Astrocyte (in vitro differentiated cells and primary cell): ENCODE results near the gene MYO15B. TPM values are rescaled to one million over a fixed set of nuclear protein-coding genes. Genes with fewer than 3 reads are reported as not detected.

Experiments used
- DNase-seq: peaks from one replicate; pipeline ENCODE4 v3.0.0-alpha.2; 2010; ENCODE audit warnings: low read depth
- FAIRE-seq: peaks from 2 replicates; lab custom pipeline; 2011; peaks lifted over from hg19 to GRCh38; lab: Jason Lieb, UNC
- H2AFZ ChIP-seq: 2 replicates; pipeline ENCODE4 v1.6.0; 2012; ENCODE audit warnings: low read depth, low read length, inconsistent platforms
- H3K27ac ChIP-seq: 2 replicates; pipeline ENCODE4 v1.5.1; 2011; ENCODE audit warnings: low read depth, low read length, inconsistent platforms
- H3K27me3 ChIP-seq: 2 replicates; pipeline ENCODE4 v1.6.0; 2011; ENCODE audit warnings: low read length, inconsistent platforms; ENCODE audit not compliant: insufficient read depth
- H3K36me3 ChIP-seq: 2 replicates; pipeline ENCODE4 v1.5.1; 2011; ENCODE audit warnings: low read length, inconsistent platforms; ENCODE audit not compliant: insufficient read depth
- H3K4me1 ChIP-seq: 2 replicates; pipeline ENCODE4 v1.5.1; 2011; ENCODE audit warnings: low read length, inconsistent platforms; ENCODE audit not compliant: insufficient read depth
- H3K4me2 ChIP-seq: 2 replicates; pipeline ENCODE4 v1.6.0; 2012; ENCODE audit warnings: low read length, inconsistent platforms
- H3K4me3 ChIP-seq: 2 replicates; pipeline ENCODE4 v1.5.1; 2011; ENCODE audit warnings: low read depth, mild to moderate bottlenecking, low read length, inconsistent platforms; ENCODE audit not compliant: insufficient read depth
- H3K79me2 ChIP-seq: 2 replicates; pipeline ENCODE4 v1.6.0; 2012; ENCODE audit warnings: mild to moderate bottlenecking, low read length, inconsistent platforms; ENCODE audit not compliant: insufficient read depth
- H3K9ac ChIP-seq: 2 replicates; pipeline ENCODE4 v1.6.0; 2012; ENCODE audit warnings: mild to moderate bottlenecking, low read length, inconsistent platforms
- H3K9me3 ChIP-seq: 2 replicates; pipeline ENCODE4 v1.5.1; 2012; ENCODE audit warnings: low read depth, mild to moderate bottlenecking, low read length, inconsistent platforms; ENCODE audit not compliant: insufficient read depth
- H4K20me1 ChIP-seq: 2 replicates; pipeline ENCODE4 v1.6.0; 2012; ENCODE audit warnings: low read length, inconsistent platforms; ENCODE audit not compliant: insufficient read depth
- H3K27ac Mint-ChIP-seq: one replicate; pipeline ENCODE4 v1.8.0; 2021; ENCODE audit warnings: mild to moderate bottlenecking, mixed read lengths; ENCODE audit not compliant: unreplicated experiment
- H3K27me3 Mint-ChIP-seq: one replicate; pipeline ENCODE4 v1.8.0; 2021; ENCODE audit warnings: low read depth, mixed read lengths; ENCODE audit not compliant: unreplicated experiment
- H3K36me3 Mint-ChIP-seq: one replicate; pipeline ENCODE4 v1.8.0; 2021; ENCODE audit warnings: low read depth, mixed read lengths; ENCODE audit not compliant: unreplicated experiment
- H3K4me1 Mint-ChIP-seq: one replicate; pipeline ENCODE4 v1.8.0; 2021; ENCODE audit warnings: low read depth, mixed read lengths; ENCODE audit not compliant: unreplicated experiment
- H3K4me3 Mint-ChIP-seq: one replicate; pipeline ENCODE4 v1.8.0; 2021; ENCODE audit warnings: mild to moderate bottlenecking, moderate library complexity, mixed read lengths; ENCODE audit not compliant: unreplicated experiment
- H3K9me3 Mint-ChIP-seq: one replicate; pipeline ENCODE4 v1.8.0; 2021; ENCODE audit warnings: mild to moderate bottlenecking, mixed read lengths; ENCODE audit not compliant: unreplicated experiment
- EZH2 ChIP-seq: IDR thresholded peaks from 2 replicates; pipeline ENCODE4 v1.6.1; 2012; ENCODE audit warnings: mild to moderate bottlenecking, low read length, inconsistent platforms; ENCODE audit not compliant: insufficient read depth
- total RNA-seq: library from RNA; stranded (reverse); gene quantifications from 2 replicates; pipeline ENCODE4 v1.2.1, GENCODE V29; 2021
- TF ChIP-seq, protein P1 (sequence below): IDR thresholded peaks from 2 replicates; pipeline ENCODE4 v1.5.1; 2011; ENCODE audit warnings: low read depth, mild to moderate bottlenecking, inconsistent platforms, low read length, moderate library complexity; ENCODE audit not compliant: insufficient read depth

MYO15B gene
- total RNA-seq, 1 donor from 2014 or later, result 3.5 TPM

- H3K4me1 Mint-ChIP-seq, result peaks cover 1% of the 10 kb centered on the region
- no peak overlapping the region for H2AFZ ChIP-seq
- no peaks in the 10 kb centered on the region for H3K36me3 ChIP-seq
Observed at GRCh38 chr17:75570772-75571171, 16.8 kb upstream of the MYO15B start.

GRCh38 chr17:75571197-75571884 is 16.3 kb upstream of the MYO15B start:
- Mint-ChIP-seq H3K36me3 (peaks cover 2% of the 10 kb centered on the region), H3K4me3 (no peak overlapping the region), H3K9me3 (no peaks in the 10 kb centered on the region), H3K27me3 (peaks cover 9% of the 10 kb centered on the region), H3K4me1 (peaks cover 1% of the 10 kb centered on the region), H3K27ac (no peak overlapping the region)
- Histone ChIP-seq H3K9me3 (no peaks in the 10 kb centered on the region), H3K79me2 (no peaks in the 10 kb centered on the region), H3K4me2 (no peak overlapping the region), H3K27me3 (no peaks in the 10 kb centered on the region), H3K9ac (no peak overlapping the region), H3K4me1 (no peaks in the 10 kb centered on the region), H3K4me3 (no peak overlapping the region), H3K36me3 (no peaks in the 10 kb centered on the region), H2AFZ (peak overlapping the region; percentile 47), H3K27ac (no peak overlapping the region), H4K20me1 (no peaks in the 10 kb centered on the region)
- TF ChIP-seq, protein P1, sequence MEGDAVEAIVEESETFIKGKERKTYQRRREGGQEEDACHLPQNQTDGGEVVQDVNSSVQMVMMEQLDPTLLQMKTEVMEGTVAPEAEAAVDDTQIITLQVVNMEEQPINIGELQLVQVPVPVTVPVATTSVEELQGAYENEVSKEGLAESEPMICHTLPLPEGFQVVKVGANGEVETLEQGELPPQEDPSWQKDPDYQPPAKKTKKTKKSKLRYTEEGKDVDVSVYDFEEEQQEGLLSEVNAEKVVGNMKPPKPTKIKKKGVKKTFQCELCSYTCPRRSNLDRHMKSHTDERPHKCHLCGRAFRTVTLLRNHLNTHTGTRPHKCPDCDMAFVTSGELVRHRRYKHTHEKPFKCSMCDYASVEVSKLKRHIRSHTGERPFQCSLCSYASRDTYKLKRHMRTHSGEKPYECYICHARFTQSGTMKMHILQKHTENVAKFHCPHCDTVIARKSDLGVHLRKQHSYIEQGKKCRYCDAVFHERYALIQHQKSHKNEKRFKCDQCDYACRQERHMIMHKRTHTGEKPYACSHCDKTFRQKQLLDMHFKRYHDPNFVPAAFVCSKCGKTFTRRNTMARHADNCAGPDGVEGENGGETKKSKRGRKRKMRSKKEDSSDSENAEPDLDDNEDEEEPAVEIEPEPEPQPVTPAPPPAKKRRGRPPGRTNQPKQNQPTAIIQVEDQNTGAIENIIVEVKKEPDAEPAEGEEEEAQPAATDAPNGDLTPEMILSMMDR, result no peak
- TF ChIP-seq EZH2, result no peak
- no peak for DNase-seq
- FAIRE-seq, result no peak

More at GRCh38 chr17:75570772-75571171, 16.8 kb upstream of the MYO15B start:
- H3K27ac Mint-ChIP-seq, result no peak overlapping the region
- Histone ChIP-seq H3K27me3 (no peaks in the 10 kb centered on the region), H4K20me1 (no peaks in the 10 kb centered on the region), H3K4me2 (no peak overlapping the region), H3K4me3 (no peak overlapping the region), H3K79me2 (no peaks in the 10 kb centered on the region), H3K9me3 (no peaks in the 10 kb centered on the region), H3K27ac (no peak overlapping the region), H3K4me1 (no peaks in the 10 kb centered on the region), H3K9ac (no peak overlapping the region)
- H3K36me3 Mint-ChIP-seq, result peaks cover 2% of the 10 kb centered on the region
- peaks cover 13% of the 10 kb centered on the region for H3K27me3 Mint-ChIP-seq
- FAIRE-seq, result no peak
- TF ChIP-seq, protein P1, result no peak
- TF ChIP-seq EZH2, result no peak
- no peak for DNase-seq
- no peaks in the 10 kb centered on the region for H3K9me3 Mint-ChIP-seq
- no peak overlapping the region for H3K4me3 Mint-ChIP-seq

GRCh38 chr17:75571885-75572215 is 15.8 kb upstream of the MYO15B start:
- Histone ChIP-seq H3K27me3 (no peaks in the 10 kb centered on the region), H2AFZ (no peak overlapping the region), H3K79me2 (no peaks in the 10 kb centered on the region), H3K4me1 (no peaks in the 10 kb centered on the region), H3K9me3 (no peaks in the 10 kb centered on the region), H3K4me3 (no peak overlapping the region), H3K4me2 (no peak overlapping the region), H3K27ac (no peak overlapping the region), H3K36me3 (no peaks in the 10 kb centered on the region), H4K20me1 (no peaks in the 10 kb centered on the region), H3K9ac (no peak overlapping the region)
- no peak for DNase-seq
- TF ChIP-seq, protein P1, result no peak
- no peak overlapping the region for H3K27ac Mint-ChIP-seq
- no peak for FAIRE-seq
- H3K4me3 Mint-ChIP-seq, result no peak overlapping the region
- peaks cover 1% of the 10 kb centered on the region for H3K4me1 Mint-ChIP-seq
- peaks cover 2% of the 10 kb centered on the region for H3K36me3 Mint-ChIP-seq
- peaks cover 5% of the 10 kb centered on the region for H3K27me3 Mint-ChIP-seq
- no peaks in the 10 kb centered on the region for H3K9me3 Mint-ChIP-seq
